HPDE6-E6E7 (cell line): ENCODE data around the gene APEH.

Source experiments
- DNase-seq: peaks from one replicate; pipeline ENCODE4 v3.0.0; 2011; ENCODE audit warnings: missing footprints; ENCODE audit errors: extremely low spot score

Gene APEH

DNA sequence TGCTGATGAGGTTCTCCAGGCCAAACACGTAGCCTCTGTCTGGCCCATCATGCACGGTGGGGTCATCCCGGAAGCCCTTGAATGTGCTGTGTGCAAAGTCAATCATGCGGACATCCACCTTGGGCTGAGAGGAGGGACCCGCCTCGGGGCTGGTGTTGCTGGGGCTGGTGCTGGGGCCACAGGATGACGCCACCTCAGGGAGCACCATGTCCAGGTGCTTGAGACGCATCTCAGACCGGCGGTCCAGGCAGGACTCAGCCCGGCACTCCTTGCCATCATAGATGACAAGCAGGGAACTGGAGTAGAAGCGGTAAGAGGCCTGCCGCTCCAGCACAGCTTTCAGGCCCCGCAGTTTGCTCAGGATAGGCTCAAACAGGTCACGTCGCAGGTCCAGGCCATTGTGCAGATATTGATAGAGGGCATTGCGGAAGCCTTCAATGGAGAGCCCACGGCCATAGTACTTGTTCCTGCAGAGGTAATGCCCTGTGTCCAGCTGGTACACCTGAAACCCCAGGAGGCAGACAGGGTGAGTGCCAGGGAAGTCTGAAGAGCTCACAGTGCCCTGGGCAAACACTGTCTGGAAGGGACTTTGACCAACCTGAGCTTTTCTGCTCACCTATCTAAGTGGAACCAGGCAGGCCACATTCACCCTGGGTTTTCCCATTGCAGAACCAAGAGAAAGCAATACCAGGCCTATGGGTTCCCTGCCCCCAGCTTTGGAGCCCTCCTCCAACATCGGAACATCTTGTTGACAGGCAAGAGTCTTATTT, 53.2 kb downstream of the APEH start:
- no peak for DNase-seq

DNA sequence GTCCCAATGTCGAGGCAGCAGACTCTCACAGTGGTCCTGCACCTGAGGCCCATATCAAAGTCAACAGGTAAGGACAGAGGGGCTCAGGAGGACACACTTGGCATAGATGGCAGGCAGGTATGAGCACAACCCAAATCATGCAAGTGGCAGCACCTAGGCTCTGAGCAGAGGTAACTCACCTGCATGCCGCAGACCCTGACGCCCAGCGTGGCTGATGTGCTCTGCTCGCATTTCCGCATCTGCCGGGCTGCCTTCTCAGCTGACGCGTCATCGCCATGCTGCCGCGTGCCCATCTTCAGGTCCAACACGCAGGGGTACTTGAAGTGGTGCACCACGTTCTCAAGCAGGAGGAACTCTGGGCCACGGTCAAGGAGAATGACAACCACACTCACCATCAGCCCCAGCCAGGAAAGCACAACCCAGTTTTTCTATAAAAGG, 53.8 kb downstream of the APEH start:
- no peak for DNase-seq

DNA sequence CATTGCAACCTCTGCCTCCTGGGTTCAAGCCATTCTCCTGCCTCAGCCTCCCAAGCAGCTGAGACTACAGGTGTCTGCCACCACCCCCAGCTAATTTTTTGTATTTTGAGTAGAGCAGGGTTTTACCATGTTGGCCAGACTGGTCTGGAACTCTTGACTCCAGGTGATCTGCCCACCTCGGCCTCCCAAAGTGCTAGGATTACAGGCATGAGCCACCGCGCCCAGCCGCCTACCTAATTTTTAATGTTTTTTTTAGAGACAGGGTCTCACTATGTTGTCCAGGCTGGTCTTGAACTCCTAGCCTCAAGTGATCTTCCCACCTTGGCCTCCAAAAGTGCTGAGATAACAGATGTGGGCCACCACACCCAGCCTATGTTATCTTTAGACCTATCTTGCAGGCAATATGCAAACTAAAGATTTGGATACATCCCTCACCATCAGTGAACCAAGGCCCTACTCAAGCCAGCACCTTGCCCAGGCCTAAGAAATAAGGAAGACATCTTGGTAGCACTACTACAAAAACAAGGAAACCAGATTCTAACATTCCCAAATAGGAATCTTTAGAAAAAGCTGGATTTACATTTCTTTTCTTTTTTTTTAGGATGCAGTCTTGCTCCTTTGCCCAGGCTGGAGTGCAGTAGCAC, 55.9 kb downstream of the APEH start:
- no peak for DNase-seq

DNA sequence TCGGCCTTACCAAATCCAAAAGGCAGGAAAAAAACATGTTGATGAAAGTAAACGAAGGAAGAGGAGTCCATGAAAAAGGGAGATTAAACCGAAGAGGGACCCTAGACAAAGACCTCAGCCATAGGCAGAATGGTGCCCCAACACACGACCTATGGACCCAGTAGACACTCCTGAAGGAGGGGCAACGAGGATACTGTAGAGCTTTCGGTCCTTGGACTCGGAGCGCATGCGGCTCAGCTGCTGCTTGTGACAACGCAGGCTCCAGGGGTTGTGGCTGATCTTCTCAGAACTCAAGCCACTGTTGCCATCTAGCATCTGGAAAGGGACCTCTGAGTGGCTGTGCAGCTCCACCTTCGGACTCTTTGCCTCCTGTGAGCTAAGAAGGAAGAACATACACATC, 58.4 kb downstream of the APEH start:
- no peak for DNase-seq

DNA sequence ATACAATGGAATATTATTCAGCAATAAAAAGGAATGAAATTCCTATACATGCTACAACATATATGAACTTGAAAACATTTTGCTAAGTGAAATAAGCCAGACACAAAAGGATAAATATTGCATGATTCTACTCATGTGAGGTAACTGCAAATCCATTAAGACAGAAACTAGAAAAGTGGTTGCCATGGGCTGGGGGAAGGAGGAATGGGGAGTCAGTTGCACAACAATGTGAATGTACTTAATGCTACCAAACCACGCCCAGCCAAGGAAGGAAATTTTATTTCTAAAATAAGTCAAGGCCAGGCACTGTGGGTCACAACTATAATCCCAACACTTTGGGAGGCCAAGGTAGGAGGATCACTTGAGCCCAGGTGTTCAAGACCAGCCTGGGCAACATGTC, 59.4 kb downstream of the APEH start:
- DNase-seq, result no peak
